Skin of body (tissue), 2 donors: ENCODE data around the gene MCL1. TPM values are rescaled to one million over a fixed set of nuclear protein-coding genes. Genes with fewer than 3 reads are reported as not detected.

Experiments
- DNase-seq: peaks from one replicate; lab custom pipeline; 2025; lab: John Stamatoyannopoulos, UW
- total RNA-seq: library from RNA; depleted of rRNA; stranded (reverse); fragments of >200 nt; gene quantifications from one replicate; pipeline ENCODE4 v1.2.3, GENCODE V29; 2014

Gene MCL1
- total RNA-seq, 1 donor from 2014 or later = 172 TPM

DNA sequence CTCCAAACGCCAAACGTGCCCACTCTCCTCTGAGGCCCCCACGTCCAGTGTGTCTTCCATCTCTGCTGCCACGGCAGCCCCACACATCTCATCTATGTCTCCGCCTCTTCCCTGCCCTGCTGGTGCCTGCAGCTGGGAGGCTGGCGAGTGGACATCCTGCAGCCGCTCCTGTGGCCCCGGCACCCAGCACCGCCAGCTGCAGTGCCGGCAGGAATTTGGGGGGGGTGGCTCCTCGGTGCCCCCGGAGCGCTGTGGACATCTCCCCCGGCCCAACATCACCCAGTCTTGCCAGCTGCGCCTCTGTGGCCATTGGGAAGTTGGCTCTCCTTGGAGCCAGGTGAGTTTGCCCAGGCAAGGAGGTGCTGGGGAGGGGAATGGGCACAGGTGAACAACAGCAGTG, 21.6 kb downstream of the MCL1 start:
- DNase-seq = no peak

DNA sequence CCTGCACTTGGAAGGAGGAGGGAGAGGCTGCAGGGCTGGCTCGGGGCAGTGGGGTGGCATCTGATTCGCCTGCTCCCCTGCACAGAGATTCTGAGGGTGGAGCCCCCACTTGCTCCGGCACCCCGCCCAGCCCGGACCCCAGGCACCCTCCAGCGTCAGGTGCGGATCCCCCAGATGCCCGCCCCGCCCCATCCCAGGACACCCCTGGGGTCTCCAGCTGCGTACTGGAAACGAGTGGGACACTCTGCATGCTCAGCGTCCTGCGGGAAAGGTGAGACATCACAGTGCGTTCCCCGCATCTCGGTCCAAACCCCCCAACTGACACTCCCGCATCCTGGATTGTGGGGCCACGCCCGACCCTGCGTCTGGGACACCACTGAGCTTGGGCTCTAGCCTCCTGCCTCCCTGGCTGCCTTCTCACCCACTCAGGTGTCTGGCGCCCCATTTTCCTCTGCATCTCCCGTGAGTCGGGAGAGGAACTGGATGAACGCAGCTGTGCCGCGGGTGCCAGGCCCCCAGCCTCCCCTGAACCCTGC, 22.3 kb downstream of the MCL1 start:
- no peak for DNase-seq

DNA sequence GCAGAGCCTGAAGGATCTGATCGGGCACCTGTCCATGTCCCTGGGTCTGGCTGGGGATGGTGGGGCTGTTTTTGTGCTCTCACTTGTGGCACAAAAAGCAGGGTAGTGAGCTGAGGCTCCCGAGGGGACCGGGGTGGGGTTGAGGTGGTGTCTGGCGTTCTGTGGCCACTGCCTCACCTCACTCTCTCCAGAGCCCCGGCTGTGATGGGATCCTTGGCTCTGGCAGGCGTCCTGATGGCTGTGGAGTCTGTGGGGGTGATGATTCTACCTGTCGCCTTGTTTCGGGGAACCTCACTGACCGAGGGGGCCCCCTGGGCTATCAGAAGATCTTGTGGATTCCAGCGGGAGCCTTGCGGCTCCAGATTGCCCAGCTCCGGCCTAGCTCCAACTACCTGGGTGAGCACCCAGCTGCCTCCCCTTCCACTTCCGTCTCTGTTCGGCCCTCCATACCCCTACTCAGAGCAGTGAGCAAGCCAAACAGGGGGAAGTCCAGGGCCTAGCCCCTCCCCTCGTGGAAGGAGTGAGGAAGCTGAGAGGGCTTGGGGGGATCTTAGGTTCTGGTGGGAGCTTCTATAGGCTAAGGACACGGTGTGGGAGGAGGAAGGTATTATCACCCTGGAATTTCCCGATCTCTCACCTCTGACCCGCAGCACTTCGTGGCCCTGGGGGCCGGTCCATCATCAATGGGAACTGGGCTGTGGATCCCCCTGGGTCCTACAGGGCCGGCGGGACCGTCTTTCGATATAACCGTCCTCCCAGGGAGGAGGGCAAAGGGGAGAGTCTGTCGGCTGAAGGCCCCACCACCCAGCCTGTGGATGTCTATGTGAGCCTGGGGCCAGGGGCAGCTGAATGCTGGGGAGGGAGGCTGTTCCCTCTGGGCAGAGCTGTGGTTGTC, 23.2 kb downstream of the MCL1 start:
- DNase-seq = no peak

DNA sequence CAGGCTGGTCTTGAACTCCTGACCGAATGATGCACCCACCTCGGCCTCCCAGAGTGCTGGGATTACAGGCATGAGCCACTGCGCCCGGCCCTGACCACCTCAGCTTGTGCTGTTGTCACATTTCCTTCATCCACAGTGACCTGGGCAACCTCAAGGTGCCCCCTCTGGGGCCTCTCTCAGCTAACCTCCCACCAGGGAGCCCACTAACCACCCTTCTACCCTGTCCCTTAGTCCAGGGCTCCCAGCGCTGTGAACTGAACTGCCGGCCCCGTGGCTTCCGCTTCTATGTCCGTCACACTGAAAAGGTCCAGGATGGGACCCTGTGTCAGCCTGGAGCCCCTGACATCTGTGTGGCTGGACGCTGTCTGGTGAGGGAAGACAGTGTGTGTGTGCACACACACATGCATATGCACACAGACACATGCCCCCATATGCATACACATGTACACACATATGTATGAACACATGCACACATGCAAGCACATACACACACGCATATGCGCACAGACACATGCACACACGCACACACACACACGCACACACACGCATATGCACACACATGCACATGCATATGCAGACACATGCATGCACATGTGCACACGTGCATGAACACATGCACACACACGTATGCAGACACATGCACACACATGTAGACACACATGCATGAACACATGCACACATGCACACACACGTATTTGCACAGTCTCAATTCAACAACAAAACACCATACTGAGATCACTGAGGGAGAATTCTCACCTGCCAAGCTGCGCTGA, 24.0 kb downstream of the MCL1 start:
- DNase-seq = no peak

DNA sequence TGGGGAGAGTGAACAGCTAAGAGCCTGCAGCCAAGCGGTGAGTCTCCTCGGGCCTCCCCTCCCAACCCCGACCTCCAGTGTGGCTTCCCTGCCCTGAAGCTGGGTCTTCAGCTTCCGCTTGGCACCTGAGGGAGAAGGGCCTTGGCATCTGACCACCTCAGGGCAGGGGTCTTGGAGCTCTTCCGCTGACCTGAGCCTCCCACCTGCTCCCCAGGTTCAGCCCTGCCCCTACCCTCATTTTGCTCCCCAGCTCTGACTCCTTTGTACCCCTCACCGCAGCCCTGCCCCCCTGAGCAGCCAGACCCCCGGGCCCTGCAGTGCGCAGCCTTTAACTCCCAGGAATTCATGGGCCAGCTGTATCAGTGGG, 25.3 kb downstream of the MCL1 start:
- no peak for DNase-seq

DNA sequence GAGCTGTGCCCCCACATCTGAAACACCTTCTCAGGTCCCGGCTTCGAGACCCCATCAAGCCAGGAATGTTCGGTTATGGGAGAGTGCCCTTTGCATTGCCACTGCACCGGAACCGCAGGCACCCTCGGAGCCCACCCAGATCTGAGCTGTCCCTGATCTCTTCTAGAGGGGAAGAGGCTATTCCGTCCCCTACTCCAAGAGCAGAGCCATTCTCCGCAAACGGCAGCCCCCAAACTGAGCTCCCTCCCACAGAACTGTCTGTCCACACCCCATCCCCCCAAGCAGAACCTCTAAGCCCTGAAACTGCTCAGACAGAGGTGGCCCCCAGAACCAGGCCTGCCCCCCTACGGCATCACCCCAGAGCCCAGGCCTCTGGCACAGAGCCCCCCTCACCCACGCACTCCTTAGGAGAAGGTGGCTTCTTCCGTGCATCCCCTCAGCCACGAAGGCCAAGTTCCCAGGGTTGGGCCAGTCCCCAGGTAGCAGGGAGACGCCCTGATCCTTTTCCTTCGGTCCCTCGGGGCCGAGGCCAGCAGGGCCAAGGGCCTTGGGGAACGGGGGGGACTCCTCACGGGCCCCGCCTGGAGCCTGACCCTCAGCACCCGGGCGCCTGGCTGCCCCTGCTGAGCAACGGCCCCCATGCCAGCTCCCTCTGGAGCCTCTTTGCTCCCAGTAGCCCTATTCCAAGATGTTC, 25.9 kb downstream of the MCL1 start:
- no peak for DNase-seq

DNA sequence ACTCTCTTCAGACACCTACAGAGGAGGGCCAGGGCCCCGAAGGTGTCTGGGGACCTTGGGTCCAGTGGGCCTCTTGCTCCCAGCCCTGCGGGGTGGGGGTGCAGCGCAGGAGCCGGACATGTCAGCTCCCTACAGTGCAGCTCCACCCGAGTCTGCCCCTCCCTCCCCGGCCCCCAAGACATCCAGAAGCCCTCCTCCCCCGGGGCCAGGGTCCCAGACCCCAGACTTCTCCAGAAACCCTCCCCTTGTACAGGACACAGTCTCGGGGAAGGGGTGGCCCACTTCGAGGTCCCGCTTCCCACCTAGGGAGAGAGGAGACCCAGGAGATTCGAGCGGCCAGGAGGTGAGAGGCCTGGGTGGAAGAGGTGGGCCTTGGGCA, 26.5 kb downstream of the MCL1 start:
- no peak for DNase-seq

DNA sequence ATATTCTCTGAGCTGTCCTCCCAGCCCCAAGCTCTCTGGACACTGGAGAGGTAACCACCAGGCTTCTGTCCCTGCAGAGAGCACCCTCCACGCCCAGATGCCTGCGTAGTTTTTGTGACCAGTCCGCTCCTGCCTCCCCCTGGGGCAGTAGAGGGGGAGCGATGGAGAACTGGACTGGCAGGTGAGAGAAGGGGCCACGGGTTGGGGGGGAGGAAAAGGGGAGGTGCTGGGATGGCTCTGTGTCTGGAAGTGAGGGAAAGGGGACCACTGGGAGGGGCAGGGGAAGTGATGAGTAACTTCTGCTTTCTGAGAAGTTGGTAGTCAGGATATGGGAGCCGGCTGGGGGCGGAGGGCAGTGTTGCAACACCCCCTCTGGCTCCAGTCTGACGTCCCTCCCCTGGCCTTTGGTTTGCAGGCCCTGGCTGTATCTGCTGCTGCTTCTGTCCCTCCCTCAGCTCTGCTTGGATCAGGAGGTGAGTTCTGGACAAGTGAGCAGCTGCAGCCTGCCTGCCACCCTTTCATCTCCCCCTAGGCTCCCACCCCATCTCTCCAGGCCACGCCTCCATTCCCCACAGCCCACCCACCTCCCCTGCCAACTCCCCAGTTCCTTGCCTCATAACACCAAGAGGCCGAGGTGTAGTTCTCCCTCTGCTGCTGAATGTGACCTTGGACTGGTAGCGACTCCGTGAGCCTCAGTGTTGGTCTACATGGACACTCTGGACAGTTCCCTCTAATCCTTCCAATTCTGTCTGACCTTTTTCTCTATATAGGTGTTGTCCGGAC, 27.1 kb downstream of the MCL1 start:
- DNase-seq = peak; percentile 53

DNA sequence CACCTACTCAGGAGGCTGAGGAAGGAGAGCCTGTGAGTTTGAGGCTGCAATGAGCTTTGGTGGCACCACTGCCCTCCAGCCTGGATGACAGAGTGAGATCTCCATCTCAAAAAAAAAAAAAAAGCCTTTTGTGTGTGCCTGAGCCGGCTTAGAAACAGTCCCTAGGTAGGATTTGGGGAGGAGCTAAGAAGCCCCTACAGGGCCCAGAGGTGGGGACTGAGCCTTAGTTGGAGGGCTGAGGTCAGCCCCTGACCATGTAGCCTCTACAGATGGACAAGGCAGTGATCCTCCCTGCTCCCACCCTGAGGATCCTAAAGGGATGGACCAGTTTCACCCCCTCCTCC, 27.7 kb downstream of the MCL1 start:
- DNase-seq = no peak

DNA sequence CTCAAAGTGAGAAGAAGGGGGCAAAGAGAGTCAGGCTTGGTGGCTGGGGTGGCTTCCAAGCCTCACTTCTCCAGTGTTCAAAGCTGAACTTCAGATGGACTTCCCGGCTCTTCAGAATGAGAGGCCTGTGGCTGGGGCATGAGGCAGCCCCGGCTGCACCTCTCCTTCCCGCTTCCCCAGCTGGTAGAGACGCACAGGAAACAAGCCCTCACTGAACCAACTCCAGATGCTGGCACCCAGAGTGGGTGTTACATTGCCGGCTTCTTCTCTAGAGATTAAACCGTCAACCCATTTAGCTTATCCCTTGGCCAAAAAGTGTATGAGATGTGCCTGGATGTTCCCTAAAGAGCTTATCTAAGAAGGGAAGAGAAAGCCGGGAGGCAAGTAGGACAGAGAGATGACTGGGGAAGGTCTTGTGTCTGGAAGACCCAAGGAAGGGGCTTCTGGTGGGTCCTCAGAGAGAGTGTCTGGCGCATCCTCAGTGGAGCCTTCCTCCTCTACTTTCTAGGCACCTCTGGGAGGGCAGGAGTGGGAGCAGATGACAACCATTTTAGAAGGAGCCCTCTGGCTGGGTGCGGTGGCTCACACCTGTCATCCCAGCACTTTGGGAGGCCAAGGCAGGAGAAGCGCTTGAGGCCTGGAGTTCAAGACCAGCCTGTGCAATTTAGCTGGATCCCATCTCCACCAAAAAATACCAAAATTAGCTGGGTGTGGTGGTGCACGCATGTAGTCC, 28.2 kb downstream of the MCL1 start:
- no peak for DNase-seq

DNA sequence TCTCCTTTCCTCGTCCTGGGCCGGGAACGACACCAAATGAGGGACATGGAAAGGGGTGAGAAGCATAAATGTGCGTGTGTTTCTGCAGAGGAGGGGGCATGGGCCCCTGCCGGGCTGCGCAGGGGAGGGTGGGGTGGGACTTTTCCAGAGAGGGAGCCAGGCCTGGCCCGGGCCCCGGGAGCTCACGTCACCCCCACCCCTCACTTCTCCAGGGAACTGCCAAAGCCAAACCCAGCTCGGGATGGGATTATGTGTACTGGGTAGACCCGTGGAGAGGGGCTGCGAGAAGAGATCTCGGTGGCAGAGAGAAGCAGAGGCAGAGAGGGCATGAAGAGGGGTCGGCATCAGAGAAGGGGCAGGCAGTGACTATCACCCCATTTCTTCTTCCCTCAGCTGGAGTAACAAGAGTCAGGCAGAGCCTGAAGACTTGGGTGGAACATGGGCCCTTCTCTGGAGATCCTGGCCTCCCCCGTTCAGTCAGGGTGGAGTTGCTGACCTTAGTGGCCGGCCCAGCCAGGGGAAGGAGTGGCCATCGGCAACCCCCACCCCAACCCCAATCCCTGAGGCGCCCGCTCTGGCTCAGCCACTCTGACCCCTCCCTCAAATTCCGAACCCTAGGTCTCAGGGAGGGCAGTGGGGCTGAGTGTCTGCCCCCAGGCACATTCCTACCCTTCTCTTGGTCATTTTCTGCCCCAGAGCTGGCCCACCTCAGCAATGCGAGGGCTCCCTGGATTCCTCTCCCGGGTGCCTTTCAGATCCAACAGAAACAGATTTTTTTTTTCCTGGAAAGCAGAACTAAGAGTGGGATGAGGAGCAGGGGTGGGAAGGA, 29.0 kb downstream of the MCL1 start:
- DNase-seq = peak; percentile 55

DNA sequence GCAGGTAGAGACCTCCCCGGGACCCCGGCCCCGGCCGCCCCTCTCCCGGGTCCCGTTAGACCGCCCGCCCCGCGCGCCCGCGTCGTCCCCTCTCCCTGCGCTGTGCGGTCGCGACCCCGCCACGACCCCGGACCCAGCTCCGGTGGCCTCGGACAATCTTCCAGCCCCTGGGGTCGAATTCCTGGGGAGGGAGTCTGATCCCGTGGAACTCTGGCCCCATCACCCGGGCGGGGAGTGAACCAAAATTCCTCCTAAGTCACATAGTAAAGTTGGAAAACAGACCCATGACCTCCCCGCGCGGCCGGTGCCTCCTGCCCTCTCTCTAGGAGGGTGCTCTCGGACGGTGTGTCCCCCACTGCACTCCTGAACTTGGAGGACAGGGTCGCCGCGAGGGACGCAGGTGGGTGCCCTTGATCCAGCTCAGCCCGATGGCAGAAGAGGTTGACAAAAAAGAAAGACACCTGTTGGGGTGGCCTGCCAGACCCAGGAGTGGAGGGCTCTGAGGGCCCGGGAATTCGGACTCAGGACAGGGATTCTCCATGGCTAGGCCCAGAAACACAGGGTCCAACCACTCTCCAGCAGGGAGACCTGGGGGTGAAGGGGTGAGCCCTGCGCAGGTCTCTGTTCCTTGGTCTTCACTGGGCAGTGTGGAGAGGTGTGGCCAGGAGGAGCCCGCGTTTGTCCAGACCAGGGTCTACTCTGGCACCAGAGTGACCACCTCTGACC, 29.8 kb downstream of the MCL1 start:
- DNase-seq = no peak

DNA sequence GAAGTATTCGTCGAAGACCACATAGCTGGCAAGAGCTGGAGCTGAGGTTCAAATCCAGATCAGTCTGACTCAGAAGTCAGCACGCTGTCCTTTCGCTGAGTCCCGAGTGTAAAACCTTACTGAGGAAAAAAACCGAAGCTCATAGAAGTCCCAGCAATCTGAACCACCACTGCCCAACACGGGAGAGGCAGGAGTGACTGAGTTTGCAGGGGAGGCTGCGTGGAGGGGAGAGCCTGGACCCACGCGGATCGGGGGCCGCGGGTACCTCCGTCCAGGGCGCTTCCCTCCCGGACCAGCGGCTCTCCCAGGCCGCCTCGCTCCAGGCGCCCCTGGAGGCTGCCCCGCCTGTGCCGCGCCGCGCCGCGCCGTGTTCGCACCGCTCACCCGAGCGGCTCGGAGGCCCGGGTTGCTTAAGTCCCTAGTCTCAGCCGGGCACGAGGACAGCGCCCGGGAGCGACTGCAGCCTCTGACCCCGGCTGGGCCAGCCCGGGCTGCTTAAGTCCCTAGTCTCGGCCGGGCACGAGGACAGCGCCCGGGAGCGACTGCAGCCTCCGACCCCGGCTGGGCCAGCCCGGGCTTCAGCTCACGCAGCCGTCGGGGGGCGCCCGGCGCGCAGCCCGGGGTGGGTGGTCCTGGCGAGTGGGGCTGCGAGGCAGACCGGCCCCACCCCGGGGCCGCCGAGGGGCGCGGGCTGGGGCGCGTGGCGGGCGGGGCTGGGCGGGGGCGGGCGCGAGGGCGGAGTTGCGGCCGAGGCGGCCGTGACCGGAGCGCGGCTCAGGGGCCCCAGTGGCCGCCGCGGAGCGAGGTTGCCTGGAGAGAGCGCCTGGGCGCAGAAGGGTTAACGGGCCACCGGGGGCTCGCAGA, 30.5 kb downstream of the MCL1 start, which contains the start of gene ADAMTSL4:
ADAMTSL4 (plus strand) TSS at position 777 of the 864 bp plus-strand sequence. CDS start 2,881 bp downstream, outside the sequence.
- DNase-seq = peak; percentile 47

DNA sequence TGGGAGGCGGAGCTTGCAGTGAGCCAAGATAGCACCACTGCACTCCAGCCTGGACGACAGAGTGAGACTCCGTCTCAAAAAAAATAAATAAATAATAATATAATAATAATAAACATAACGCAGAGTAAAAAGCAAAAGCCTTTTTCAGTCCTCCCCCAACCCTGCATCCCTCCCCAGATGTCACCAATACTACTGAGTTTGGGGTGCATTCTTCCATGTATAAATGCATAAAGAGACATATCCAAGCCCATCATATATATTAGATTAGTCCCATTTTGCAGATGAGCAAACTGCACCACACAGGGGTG, 31.1 kb downstream of the MCL1 start:
- DNase-seq = no peak

DNA sequence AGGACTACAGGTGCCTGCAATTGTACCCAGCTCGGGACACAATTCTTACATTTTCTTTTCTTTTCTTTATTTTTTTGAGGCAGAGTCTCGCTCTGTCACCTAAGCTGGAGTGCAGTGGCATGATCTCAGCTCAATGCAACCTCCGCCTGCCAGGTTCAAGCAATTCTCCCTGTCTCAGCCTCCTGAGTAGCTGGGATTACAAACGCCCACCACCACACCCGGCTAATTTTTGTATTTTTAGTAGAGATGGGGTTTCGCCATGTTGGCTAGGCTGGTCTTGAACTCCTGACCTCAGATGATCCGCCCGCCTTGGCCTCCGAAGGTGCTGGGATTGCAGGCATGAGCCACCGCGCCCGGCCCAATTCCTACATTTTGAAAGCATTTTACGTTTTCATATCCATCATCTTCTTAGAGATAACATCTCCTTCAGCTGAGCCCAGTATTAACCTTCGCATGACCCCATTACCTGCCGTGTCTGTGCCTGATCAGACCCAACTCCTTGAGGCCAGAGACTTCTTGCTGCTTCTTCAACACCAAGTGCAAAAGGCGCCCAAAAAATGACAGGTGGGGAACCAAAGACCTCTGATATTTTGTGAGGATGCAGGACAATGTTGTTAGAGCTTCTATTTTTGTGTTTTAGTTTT, 33.0 kb downstream of the MCL1 start:
- DNase-seq = no peak

DNA sequence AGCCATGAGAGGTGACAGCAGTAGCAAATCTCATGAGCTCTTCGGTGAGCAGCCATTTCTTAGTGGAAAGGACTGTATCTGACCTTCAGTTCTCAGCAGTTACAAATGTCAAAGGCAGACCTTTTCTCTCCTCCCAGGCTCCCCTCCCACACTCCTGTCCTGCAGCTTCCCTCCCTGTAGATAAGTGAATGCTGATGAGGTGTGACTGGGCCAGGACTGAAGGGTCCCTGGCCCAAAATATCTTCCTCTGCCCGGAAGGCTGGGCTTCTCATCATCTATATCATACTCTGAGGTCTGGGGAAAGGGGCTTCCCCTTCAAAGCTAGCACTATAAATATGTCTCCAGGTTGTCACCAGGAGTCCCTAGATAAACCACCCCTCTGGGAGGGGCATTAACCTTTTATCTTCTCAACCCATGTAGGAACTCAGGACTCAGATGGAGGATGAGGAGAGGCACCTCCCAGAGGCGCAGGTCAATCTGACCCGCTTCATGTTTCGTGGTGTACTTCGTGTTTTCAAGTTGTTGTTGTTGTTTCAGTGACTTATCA, 33.9 kb downstream of the MCL1 start:
- DNase-seq = no peak

DNA sequence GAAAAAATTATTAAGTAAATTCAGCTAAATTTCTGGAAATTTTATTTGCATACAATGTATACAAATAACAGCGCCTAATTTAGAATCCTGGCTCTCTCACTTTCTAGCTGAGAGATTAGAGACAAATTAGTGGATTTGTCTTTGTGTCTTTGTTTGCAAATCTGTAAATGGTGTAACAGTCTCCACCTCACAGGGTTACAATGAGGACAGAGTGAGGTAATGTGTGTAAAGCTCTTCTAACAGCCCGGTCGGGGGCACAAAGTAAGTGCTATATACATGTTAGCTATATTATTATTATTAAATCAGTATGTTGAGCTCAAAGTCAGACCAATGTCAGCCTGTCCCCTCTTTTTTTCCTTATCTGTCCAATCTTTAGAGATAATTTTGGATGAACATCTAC, 35.2 kb downstream of the MCL1 start:
- peak; percentile 86 for DNase-seq
